ENCODE measurements around the gene TLE4. TPM values are rescaled to one million over a fixed set of nuclear protein-coding genes. Genes with fewer than 3 reads are reported as not detected.

The TLE4 gene
- total and polyA plus RNA-seq, 2 donors (not counting 1 experiment from before 2014, with no cell fraction given) = 13.5 to 35.0 TPM

DNA sequence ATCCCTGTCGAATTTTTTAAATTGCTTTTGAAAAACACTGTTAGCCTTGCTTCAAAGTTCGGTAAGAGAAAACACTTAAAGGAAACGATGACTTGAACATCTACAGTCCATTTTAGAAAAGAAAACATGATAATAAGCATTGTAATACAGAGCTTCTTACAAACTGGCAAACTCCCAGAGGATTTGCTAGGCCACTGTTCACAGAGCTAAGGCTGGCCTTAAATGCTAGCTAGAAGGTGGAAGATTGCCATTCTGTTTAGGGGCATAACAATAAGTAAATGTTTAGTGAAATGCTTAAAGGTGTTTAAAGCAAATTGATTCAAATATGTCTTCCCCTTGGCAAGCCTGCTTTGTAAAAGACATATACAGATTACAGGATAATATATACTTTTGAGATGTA lies 169.6 kb downstream of the TLE4 start:
- H3K27me3 ChIP-seq (ENCODE audit: control insufficient read depth, insufficient read depth, low read length) = no peaks in the 10 kb centered on the region
- H3K4me3 ChIP-seq (replicated peaks in 1 of 4; ENCODE audit: control extremely low read depth in 1 of 4, insufficient read depth in 1 of 4, low read depth in 3 of 4, low read length in 4 of 4) = no peak overlapping the region
- H3K9ac ChIP-seq (ENCODE audit: insufficient read depth, low read length) = no peak overlapping the region
- DNase-seq (ENCODE audit: low read depth in 2 of 2) = peak in 1 of 2 donors; percentile 16
- no peaks in the 10 kb centered on the region for H4K20me1 ChIP-seq (ENCODE audit: control insufficient read depth, extremely low read depth, insufficient read depth, low read length)
- TF ChIP-seq, protein P1, sequence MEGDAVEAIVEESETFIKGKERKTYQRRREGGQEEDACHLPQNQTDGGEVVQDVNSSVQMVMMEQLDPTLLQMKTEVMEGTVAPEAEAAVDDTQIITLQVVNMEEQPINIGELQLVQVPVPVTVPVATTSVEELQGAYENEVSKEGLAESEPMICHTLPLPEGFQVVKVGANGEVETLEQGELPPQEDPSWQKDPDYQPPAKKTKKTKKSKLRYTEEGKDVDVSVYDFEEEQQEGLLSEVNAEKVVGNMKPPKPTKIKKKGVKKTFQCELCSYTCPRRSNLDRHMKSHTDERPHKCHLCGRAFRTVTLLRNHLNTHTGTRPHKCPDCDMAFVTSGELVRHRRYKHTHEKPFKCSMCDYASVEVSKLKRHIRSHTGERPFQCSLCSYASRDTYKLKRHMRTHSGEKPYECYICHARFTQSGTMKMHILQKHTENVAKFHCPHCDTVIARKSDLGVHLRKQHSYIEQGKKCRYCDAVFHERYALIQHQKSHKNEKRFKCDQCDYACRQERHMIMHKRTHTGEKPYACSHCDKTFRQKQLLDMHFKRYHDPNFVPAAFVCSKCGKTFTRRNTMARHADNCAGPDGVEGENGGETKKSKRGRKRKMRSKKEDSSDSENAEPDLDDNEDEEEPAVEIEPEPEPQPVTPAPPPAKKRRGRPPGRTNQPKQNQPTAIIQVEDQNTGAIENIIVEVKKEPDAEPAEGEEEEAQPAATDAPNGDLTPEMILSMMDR (conservative IDR thresholded peaks at IDR 0.05 in 1 of 2, IDR thresholded peaks at IDR 0.05 in 1 of 2; ENCODE audit: low read depth in 1 of 2, low read length in 2 of 2) = no peak
- no peak for TF ChIP-seq EZH2 (IDR thresholded peaks at IDR 0.05; ENCODE audit: low read length, missing control alignments)
- H3K4me1 ChIP-seq (ENCODE audit: control insufficient read depth, extremely low read depth, insufficient read depth, low read length) = no peaks in the 10 kb centered on the region
- no peaks in the 10 kb centered on the region for H3K9me3 ChIP-seq (ENCODE audit: control insufficient read depth, insufficient read depth, low read depth, low read length)
- H2AFZ ChIP-seq (ENCODE audit: low read length) = no peak overlapping the region
- no peaks in the 10 kb centered on the region for H3K79me2 ChIP-seq (ENCODE audit: control insufficient read depth, insufficient read depth, low read length)
- no peaks in the 10 kb centered on the region for H3K36me3 ChIP-seq (ENCODE audit: control insufficient read depth, insufficient read depth, low read length)
- no peak overlapping the region for H3K4me2 ChIP-seq (ENCODE audit: extremely low read depth, insufficient read depth, low read length)
- H3K27ac ChIP-seq (ENCODE audit: insufficient read depth, low read length) = no peak overlapping the region

DNA sequence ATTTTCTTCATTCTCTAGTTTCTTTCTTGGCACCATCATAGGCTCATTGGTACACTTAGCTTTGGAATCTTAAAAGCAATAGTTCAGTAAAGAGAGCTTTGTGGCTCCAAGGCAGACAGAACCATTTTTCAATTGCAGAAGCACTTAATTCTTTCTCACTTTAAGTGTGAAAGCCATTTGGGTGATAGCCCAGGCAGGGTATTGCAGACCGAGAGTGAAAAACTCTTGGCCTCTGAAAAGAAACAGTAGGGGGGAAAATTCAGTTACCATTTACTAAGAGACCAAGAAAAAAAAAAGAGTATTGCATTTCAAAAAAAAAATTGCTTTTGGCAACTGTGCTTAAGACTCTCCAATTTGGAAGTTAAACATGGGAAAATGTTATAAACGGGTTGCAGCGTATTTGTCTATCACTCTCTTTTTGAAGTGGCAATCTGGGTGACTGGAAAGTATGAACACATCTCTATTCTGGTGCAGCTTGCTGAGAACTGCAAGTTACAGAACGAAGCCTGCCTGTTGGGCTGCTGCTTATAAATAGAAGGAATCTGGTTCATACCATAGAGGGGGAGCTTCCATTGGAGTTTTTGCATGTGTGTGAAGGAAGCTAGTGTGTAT lies 170.5 kb downstream of the TLE4 start:
- no peak overlapping the region for H2AFZ ChIP-seq (ENCODE audit: low read length)
- H3K4me3 ChIP-seq (replicated peaks in 1 of 4; ENCODE audit: control extremely low read depth in 1 of 4, insufficient read depth in 1 of 4, low read depth in 3 of 4, low read length in 4 of 4) = no peak overlapping the region
- no peak overlapping the region for H3K4me2 ChIP-seq (ENCODE audit: extremely low read depth, insufficient read depth, low read length)
- H3K4me1 ChIP-seq (ENCODE audit: control insufficient read depth, extremely low read depth, insufficient read depth, low read length) = no peaks in the 10 kb centered on the region
- no peaks in the 10 kb centered on the region for H3K79me2 ChIP-seq (ENCODE audit: control insufficient read depth, insufficient read depth, low read length)
- no peak overlapping the region for H3K9ac ChIP-seq (ENCODE audit: insufficient read depth, low read length)
- TF ChIP-seq EZH2 (IDR thresholded peaks at IDR 0.05; ENCODE audit: low read length, missing control alignments) = no peak
- TF ChIP-seq, protein P1 (conservative IDR thresholded peaks at IDR 0.05 in 1 of 2, IDR thresholded peaks at IDR 0.05 in 1 of 2; ENCODE audit: low read depth in 1 of 2, low read length in 2 of 2) = no peak
- no peaks in the 10 kb centered on the region for H4K20me1 ChIP-seq (ENCODE audit: control insufficient read depth, extremely low read depth, insufficient read depth, low read length)
- no peaks in the 10 kb centered on the region for H3K9me3 ChIP-seq (ENCODE audit: control insufficient read depth, insufficient read depth, low read depth, low read length)
- H3K27me3 ChIP-seq (ENCODE audit: control insufficient read depth, insufficient read depth, low read length) = no peaks in the 10 kb centered on the region
- no peak overlapping the region for H3K27ac ChIP-seq (ENCODE audit: insufficient read depth, low read length)
- peak; percentile 5 to 39 for DNase-seq (ENCODE audit: low read depth in 2 of 2)
- no peaks in the 10 kb centered on the region for H3K36me3 ChIP-seq (ENCODE audit: control insufficient read depth, insufficient read depth, low read length)

DNA sequence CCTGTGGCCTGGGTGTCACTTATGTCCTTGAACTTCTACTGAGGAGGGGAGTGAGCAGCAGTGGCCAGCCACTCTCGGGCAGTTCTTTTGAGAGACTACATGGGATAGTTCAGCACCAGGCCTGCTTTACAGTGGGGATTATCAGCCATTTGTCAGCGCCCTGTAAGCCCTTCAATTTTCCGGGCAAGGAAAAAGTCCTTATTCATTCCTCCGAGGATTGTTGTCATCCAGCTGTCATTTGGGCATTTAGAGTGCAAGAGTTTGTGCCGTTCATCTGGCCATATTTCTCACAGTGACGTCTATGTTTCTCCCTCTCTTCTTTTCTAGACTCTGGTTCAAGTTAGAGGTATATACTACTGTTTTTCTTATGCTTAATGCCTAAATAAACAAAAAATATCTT lies 172.8 kb downstream of the TLE4 start:
- Histone ChIP-seq H3K4me3 (replicated peaks in 1 of 4; ENCODE audit: control extremely low read depth in 1 of 4, insufficient read depth in 1 of 4, low read depth in 3 of 4, low read length in 4 of 4) (no peak overlapping the region), H3K4me2 (ENCODE audit: extremely low read depth, insufficient read depth, low read length) (no peak overlapping the region), H2AFZ (ENCODE audit: low read length) (no peak overlapping the region)

More for the DNA sequence above, 172.8 kb downstream of the TLE4 start:
- H3K79me2 ChIP-seq (ENCODE audit: control insufficient read depth, insufficient read depth, low read length) = no peaks in the 10 kb centered on the region
- TF ChIP-seq, protein P1 (conservative IDR thresholded peaks at IDR 0.05 in 1 of 2, IDR thresholded peaks at IDR 0.05 in 1 of 2; ENCODE audit: low read depth in 1 of 2, low read length in 2 of 2) = no peak
- no peak for TF ChIP-seq EZH2 (IDR thresholded peaks at IDR 0.05; ENCODE audit: low read length, missing control alignments)
- H3K36me3 ChIP-seq (ENCODE audit: control insufficient read depth, insufficient read depth, low read length) = no peaks in the 10 kb centered on the region
- no peaks in the 10 kb centered on the region for H3K9me3 ChIP-seq (ENCODE audit: control insufficient read depth, insufficient read depth, low read depth, low read length)
- H3K27me3 ChIP-seq (ENCODE audit: control insufficient read depth, insufficient read depth, low read length) = no peaks in the 10 kb centered on the region
- no peaks in the 10 kb centered on the region for H4K20me1 ChIP-seq (ENCODE audit: control insufficient read depth, extremely low read depth, insufficient read depth, low read length)
- no peak overlapping the region for H3K9ac ChIP-seq (ENCODE audit: insufficient read depth, low read length)
- DNase-seq (ENCODE audit: low read depth in 2 of 2) = no peak
- H3K27ac ChIP-seq (ENCODE audit: insufficient read depth, low read length) = no peak overlapping the region
- H3K4me1 ChIP-seq (ENCODE audit: control insufficient read depth, extremely low read depth, insufficient read depth, low read length) = no peaks in the 10 kb centered on the region
